ENCODE data around the gene CCDC194.

The CCDC194 gene

DNA sequence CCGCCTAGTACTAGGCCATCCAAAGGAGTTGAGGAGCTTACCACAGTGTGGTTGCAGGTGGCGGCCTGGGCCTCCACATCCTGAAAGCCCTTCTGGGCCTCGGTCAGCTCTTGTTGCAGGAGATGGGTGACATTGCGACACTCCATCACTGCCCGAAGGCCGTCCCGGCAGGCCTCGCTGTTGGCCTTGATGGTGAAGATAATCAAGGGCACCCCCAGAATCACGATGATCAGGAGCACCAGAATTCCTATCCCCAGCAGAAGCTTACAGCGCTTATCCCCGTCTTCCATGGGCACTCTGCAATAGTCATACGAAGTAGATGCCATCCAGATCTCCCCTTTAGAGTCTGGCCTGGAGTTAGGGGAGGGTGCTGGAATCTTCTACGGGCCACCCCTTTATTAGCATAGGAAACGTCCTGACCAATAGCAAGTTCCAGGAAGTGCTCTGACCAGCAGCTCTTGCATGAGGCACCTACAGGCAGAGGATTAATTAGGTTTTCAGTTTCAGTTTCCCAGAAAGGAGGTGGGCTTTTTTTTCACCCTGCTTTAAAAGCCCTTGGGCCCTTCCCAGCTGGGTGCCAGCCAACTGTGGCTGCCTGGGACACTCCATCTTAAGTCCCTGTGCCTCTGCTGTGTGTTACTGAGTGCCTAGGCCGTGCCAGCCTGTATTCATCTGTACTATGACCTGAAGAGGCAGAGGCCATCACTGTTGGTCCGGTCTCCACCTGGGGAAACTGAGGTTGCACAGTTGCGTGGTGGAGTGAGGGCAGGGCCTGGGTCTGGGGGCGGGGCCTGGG, 11.5 kb upstream of the CCDC194 start, which contains the start of gene BST2:
Gene BST2 (minus strand): TSS at position 381 of the 796 bp plus-strand sequence. CDS start 55 bp downstream, at position 326.
- no peak for DNase-seq

DNA sequence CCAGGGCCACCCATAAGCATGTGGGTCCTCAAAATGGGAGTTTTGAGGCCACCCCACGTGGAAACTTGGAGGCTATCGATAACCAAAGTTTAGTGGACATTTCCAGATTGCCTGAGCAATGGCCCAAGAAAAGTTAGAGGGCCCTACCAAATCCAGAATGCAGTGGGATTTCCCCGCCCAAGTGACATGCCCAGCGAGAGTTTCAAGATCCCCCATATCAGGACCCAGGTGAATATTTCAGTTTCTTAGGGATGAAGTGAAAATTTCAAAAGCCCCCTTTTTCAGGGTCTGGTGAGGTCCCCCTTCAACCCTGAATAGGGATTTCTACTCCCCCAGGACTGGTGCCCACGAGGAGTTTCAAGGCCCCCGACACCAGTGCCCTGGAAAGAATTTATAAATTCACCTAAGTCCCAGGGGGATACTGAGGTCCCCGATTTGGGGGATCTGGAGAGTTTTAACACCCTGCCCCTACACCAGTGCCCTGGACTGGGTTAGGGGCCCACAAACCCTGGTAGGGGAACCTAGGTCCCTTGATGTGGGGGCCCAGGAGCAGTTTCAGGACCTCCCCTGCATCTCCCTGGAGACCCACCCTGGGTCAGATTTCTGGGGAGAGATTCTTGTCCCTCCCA, 10.7 kb upstream of the CCDC194 start:
- no peak for DNase-seq

DNA sequence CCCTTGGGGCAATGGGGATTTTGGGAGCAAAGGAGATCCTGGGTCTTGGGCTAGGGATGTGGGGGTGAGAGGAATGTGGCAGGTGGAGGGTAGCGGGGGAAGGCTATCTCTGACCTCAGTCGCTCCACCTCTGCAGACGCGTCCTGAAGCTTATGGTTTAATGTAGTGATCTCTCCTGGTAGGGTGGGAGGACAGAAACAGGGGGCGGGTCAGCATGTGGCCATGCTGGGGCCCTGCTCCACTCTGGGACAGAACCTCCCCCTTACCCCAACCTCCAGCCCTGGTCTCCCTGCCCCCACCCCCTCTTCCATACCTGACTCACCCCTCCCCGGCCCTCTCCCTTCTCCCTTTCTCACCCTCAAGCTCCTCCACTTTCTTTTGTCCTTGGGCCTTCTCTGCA, 10.0 kb upstream of the CCDC194 start:
- no peak for DNase-seq

DNA sequence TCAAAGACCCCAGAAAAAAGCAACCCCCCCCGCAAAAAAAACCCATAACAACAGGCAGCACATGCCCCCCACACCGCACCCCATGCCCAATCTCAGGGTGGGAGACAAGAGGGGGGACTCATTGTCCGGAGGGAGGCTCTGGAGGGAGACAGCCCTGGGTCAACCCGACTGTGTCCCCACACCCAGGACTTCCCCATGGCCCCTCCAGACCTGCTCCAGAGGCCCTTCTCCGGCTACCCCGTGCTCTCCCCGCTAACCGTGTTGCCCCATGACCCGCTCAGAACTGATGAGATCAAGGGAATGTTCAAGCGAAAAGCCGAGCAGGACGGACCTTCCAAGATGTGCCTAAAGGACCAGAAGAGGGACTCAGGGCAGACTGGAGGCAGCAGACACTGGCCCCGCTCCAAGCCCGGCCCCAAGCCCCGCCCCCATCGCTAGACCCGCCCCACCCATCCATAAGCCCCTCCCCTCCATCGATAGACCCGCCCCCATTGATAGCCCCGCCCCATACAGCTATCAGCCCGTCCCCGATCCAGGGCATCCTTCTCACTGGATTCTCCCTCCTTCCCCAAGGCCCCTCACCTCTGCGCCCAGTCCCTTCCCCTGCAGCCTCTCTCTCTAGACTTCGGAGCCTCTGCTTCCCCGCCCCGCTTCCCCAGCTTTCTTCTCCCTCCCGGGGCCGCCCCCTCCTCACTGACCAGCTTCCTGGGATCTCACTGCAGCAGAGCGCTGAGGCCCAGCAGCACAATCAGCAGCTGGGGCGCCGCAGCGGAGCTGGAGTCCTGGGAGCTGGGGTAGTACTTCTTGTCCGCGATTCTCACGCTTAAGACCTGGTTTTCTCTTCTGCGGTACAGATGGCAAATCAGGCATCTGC, 9.2 kb upstream of the CCDC194 start:
- DNase-seq = no peak

DNA sequence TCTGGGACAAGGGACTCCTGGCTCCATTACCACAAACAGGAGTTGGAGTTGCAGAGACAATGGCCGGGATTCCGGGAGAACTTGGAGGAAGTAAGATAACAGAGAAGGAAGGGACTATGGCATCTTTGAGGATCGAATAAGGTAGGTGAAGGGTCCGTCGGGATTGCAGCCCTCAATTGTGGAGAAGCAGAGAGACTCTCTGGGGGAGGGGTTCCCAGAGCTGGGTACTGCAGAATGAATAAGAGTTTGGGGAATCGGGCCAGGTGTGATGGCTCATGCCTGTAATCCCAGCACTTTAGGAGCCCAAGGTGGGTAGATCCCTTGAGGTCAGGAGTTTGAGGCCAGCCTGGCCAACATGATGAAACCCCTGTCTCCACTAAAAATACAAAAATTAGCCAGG, 7.6 kb upstream of the CCDC194 start:
- no peak for DNase-seq

DNA sequence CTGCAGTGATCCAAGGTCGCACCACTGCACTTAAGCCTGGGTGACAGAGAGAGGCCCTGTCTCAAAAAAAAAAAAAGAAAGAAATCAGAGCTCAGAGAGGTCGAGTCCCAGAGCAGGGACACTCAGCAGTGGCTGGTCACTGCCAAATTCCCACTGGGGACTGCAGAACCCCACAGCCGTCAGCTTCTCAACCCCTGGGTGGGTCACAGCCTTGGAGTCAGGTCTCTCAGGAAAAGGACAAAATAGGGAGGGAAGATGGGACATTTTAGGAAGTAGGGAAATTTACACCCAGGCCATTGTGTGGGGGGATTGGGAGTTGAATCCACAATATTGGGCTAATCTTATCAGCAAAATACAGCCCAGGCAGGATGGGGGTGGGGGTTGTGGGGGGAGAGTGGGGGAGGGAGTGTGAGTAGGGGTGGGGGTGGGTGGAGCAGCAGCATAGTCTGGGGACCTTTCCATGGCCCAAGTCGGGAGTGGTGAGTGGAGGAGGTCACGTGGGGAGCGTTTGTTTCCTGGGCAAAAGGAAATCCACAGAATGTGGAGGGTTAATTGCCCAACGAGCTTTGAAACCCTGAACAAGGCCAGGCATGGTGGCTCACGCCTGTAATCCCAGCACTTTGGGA, 5.0 kb upstream of the CCDC194 start:
- DNase-seq = no peak

DNA sequence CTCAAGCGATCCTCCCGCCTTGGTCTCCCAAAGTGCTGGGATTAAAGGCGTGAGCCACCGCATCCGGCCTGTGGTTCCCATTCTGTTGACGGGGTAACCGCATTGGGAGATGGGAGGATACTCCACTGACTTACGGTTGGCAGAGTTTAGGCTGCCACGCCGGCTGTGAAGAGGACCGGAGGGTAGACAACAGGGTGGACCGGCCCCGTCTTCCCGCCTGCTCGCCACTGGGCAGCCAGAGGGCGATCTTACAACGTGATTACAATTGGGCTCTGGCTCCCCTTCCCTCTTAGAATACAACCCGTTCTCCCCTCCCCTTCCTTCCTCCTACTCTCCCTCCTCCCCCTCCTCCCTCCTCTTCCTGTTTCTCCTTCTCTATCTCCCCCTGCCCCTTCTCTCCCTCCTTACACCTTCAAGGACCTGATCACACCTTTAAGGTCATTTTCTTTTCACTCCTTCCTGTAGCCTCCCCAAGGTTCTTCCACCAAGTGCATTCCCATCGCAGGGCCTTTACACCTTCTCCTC, 957 bp upstream of the CCDC194 start:
- DNase-seq = peak; percentile 48

DNA sequence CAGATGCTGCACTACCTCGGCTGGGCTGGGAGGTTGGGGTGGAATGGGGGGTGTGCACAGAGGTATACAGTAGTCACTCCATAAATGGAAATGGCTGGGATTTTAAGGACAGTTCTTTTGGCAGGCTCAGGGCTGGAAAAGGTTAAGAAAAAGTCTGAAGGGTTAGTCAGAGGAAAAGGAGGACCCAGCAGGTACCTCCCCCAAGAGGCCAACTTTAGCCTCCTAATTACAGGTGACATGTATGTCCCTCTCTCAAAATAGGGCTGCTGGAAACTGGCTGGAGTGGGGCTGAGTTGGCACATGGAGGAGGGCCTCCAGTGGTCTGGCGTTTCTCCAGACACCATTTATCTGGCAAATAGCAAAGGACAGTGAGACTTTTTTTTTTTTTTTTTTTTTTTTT, 994 bp downstream of the CCDC194 start:
- no peak for DNase-seq

DNA sequence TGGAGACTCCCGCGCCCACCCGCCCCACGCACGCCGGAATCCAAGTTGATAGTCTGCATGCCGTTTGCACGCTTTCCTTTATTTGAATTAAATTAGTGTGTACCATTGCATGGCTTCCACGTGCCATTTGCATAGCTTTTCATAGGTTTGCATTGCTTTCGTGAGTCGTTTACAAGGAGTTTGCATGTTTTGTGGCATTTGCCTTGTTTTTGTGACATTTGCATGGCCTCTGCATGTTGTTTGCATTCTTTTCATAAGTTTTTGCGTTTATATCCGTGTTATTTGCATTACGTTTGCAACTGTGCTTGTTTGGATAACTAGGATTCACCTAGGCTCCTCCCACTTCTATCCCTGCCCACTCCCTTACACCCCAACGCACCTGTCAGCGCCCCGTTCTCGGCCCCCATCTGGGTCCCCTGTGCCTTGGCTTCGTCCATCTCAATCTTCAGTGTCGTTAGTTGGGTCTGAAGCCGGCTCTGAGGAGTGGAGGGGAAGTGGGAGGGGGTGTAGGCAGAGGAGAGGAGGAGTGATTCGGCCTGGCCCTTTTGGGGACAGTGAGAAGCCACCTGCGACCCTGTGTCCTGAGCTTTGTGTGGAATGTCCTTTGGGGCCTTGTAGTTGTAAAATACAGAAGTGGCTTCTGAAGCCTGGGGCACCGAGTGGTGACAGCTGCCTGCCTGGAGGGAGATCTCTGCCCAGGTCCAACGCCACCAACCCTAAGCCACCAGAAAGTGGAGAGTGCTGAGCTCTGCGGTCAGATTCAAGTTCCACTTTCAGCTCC, 2.4 kb downstream of the CCDC194 start:
- DNase-seq = no peak

DNA sequence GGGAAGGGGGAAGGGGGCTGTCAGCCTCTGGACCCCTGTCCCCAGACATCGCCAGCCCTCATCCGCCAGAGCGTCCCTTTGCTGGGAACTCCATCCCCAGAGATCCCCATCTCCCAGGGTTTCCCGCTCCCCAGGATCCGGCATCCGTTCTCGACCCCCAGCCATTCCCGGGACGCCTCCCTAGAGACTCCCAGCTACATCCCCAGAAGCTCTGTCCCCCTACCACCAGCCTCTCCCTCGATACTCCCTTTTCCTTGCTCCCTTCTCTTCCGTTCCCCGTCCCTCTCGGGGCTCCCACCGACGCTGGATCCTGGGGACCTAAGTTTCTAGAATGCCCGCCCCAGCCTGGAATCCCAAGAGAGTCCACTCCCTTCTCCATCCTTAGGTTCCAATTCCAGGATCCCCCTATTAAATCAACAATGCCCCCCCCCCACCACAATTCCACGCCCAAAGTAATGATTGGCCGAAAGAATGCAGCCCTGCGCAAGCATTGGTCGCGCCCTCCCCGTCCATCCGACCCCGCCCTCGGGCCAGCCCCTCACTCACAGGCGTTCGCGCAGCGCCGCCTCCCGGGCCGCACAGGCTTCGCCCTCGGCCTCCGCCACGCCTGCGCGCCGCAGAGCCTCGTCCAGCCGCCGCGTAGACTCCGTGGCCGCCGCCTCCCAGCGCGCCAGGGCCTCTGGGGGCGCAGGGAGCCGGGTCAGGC, 3.2 kb downstream of the CCDC194 start:
- DNase-seq = peak; percentile 82

DNA sequence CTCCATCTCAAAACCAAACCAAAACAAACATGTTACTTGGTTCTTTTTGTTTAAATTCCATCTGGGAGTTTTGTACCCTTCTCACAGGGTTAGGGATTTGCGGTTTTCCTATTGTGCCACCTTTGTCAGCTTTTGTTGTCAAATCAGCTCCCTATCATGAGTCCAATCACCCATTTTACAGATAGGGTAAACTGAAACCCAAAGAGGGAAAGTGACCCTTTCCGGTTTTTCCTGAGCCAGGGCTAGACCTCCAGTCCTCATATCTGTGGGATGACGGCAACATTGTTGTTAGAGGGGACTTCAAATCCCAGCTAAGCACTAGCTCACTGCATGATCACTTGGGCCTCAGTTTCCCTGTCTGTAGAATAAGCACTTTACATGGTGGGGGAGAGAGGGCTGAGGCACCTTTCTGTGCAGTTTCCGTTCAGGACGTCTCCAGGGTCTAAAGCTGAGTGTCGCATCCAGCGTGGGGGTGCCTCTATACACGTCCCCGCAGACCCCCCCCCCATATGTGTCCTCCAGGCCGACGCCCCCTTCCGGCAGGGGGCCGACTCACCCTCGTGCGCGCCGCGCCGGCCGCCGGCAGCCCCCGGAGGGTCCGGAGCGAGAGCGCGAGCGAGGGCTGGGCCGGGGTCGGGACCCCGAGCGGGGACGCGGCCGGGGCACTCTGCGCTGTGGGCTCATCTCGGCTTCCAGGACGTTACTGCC, 3.9 kb downstream of the CCDC194 start:
- DNase-seq = no peak

DNA sequence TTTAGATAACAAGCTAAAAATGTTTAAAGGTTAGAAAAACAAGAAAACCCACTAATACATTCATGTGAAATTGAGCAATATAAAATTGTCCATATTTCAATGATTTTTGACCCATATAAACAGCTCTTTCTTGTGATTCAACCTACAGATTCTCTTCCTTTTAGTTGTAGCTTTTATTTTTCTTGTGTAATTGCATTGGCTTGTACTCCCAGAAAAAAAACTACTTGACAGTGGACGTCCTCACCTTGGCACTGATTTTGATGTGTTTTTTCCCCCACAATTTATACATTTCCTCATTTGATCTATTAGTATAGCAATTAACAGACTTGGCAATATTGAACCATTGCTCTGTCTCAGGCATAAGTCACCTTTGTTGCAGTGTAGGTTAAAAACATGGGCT, 4.7 kb downstream of the CCDC194 start:
- no peak for DNase-seq

DNA sequence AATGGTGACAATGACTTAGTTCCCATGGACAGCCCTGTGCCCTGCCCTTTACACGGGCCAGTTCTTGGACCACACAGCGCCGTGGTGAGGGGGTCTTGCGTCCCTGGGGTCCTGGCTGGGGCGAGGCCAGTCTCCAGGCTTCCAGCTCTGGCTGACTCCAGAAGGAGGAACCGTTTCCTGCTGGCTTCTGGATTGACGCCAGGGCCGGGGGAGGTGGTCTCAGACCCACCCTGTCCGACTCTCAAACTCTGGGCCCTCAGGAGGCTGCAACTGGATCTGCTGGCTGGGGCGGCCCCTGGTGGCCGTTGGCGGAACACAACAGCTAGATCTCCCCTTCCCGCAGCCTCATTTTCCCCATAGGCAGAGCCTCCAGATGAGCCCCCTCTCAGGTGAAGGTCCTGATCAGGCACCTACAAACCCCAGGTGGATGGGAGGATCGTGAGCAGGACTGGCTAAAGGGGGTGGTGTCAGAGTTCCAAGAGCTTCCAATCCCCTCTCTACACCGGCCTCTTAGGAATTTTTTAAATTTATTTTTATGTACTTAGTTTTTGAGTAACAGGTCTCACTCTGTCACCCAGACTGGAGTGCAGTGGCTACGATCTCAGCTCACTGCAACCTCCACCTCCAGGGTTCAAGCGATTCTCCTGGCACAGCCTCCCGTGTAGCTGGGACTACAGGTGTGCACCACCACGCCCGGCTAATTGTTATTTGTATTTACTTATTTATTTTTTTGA, 8.0 kb downstream of the CCDC194 start:
- no peak for DNase-seq

DNA sequence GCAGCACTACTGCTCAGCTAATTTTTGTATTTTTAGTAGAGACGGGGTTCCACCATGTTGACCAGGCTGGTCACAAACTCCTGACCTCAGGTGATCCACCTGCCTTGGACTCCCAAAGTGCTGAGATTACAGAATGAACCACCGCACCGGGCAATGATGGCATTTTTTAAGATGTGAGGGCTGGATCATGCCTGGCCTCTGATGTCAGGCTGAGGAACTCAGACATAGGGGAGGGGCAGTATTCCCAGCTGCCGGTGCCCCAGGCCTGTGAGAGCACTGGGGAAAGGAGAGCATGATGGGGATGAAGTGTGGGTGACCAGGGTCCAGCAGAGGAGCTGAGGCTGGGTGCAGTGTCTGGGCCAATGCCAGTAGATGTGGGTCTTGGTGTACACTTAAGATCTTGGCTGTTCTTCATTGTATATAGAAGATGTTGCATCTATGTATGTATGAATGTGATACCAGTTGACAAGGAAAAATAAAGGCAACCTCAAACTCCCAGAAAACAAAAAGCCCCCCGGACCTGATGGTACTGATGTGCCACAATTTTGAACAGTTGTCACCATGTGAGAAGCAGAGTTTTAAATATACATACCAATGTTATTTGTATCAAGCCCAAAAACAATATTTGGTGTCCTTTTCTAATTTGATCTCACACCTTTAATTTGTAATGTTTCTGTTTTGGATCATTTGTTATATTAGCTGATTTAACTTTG, 13.4 kb downstream of the CCDC194 start:
- DNase-seq = no peak

DNA sequence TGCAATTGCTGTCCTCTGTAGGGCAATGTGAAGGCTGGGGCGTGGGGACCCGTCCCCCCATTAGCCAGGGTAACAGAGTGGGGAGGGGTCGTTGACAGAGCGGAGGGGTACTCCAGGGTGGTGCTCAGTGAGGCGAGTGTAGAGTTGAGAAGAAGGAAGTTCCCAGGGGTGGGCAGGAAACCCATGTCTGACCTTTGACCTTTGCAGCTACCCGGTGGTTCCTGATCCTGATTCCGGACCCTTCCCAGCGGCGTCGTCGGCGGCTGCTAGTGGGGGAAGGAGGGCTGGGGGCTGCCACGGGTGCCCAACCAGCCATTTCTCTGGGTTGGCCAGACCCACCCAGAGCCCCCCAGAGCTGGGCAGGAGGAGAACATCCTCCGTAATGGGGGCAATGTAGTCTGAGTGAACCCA, 14.8 kb downstream of the CCDC194 start:
- no peak for DNase-seq

DNA sequence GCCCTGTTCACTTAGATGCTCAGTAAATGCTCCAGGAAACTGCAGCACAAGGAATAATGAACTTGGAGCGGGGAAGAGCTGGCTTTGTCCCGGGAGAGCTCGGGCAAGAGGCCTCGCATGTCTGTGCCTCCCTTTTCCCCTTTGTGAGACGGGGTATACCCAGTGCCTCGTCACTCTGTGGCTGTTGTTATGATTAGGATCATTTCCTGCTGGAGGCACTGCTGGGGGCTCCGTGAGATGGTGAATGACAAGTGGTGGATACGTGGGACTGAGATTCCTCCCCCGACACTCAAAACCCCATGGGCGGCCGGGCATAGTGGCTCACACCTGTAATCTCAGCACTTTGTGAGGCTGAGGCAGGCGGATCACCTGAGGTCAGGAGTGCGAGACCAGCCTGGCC, 15.7 kb downstream of the CCDC194 start:
- DNase-seq = no peak

DNA sequence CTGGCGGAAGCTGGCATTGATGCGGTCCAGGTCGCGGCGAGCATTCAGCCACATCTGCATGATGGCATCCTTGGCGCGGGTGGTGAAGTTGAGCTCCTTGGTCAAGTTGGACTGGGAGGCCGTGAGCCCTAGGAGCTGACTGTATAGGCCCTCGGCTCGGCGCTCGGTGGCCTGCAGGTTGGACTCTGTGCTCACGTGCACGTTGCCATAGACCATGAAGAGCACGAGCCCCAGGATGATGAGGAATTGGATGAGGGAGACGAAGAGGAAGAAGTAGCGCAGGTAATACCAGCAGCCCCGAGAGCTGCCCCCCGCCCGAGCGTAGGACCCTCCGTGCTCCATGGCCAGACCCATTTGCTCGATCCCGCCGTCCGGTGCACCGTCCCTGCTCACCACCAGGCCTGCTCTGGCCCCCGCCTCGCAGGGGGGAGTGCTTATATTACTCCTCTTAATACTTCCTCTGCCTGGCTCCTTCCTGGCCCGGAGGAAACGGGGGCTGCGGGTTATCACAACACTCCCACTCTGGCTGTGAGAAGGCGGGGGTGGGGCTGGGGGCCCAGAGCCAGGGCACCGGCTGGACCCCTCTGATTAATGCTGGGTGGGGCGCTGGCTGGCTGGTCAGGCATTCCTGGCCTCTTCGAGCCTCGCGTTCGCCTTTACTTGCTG, 16.9 kb downstream of the CCDC194 start, which contains the start of gene PLVAP:
Gene PLVAP (minus strand): TSS at position 408 of the 666 bp plus-strand sequence. CDS start 54 bp downstream, at position 354.
- DNase-seq = no peak

DNA sequence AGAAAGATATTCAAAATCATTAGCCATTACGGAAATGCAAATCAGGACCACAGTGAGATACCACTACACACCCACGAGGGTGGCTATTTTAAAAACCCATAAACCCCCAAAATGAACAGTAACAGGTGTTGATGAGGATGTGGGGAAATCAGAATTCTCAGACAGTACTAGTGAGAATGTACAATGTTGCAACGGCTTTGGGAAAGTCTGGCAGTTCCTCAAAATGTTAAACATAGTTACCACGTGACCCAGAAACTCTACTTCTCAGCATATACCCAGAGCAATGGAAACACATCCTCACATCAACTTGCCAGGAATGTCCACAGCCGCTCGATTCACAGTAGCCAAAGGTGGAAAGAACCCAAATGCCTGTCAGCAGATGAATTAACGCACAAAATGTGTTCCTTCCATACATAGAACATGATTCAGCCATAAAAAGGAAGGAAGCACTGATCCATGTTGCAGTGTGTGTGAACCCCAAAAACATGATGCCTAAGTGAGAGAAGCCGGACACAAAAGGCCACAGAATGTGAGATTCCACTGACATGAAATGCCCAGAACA, 23.9 kb downstream of the CCDC194 start:
- no peak for DNase-seq

Measured in NCI-H510A (cell line).